Chondrocyte (in vitro differentiated cells): Measurements from ENCODE around the gene SLC35B2. TPM values are rescaled to one million over a fixed set of nuclear protein-coding genes. Genes with fewer than 3 reads are reported as not detected.

Experiments used
- DNase-seq: peaks from one replicate; pipeline ENCODE4 v3.0.0; 2021; ENCODE audit warnings: mixed read lengths, low spot score
- H3K27ac Mint-ChIP-seq: one replicate; pipeline ENCODE4 v1.8.0; 2021; ENCODE audit warnings: mild to moderate bottlenecking, moderate library complexity, mixed read lengths; ENCODE audit not compliant: unreplicated experiment
- H3K27me3 Mint-ChIP-seq: 2 replicates; pipeline ENCODE4 v1.8.0; 2021; ENCODE audit warnings: low read depth, mixed read lengths
- H3K36me3 Mint-ChIP-seq: 2 replicates; pipeline ENCODE4 v1.8.0; 2021; ENCODE audit warnings: low read depth, mixed read lengths
- H3K4me1 Mint-ChIP-seq: 2 replicates; pipeline ENCODE4 v1.8.0; 2021; ENCODE audit warnings: low read depth, mild to moderate bottlenecking, mixed read lengths
- H3K4me3 Mint-ChIP-seq: one replicate; pipeline ENCODE4 v1.8.0; 2021; ENCODE audit warnings: mild to moderate bottlenecking, moderate library complexity, mixed read lengths; ENCODE audit not compliant: unreplicated experiment
- H3K9me3 Mint-ChIP-seq: 2 replicates; pipeline ENCODE4 v1.8.0; 2021; ENCODE audit warnings: low read depth, mixed read lengths
- CTCF ChIP-seq: fragments of 200-600 bp; sonication (generic); IDR thresholded peaks from 2 replicates; pipeline ENCODE4 v1.5.0; 2021; ENCODE audit warnings: antibody characterized with exemption, mild to moderate bottlenecking, moderate library complexity
- total RNA-seq: library from RNA; stranded (reverse); gene quantifications from 3 replicates; pipeline ENCODE4 v1.2.1, GENCODE V29; 2021

Gene SLC35B2
- total RNA-seq, 1 donor from 2014 or later, result 71.5 TPM

- Mint-ChIP-seq H3K4me3 (no peak overlapping the region), H3K27me3 (no peaks in the 10 kb centered on the region), H3K27ac (no peak overlapping the region), H3K36me3 (no peaks in the 10 kb centered on the region), H3K9me3 (no peaks in the 10 kb centered on the region), H3K4me1 (peaks cover 26% of the 10 kb centered on the region)
- DNase-seq, result no peak
- TF ChIP-seq CTCF, result no peak
These were observed 43.0 kb downstream of the SLC35B2 start for GRCh38 chr6:44214307-44214706.

GRCh38 chr6:44211284-44211683 is 46.0 kb downstream of the SLC35B2 start:
- Mint-ChIP-seq H3K4me3 (no peak overlapping the region), H3K9me3 (no peaks in the 10 kb centered on the region), H3K27ac (no peak overlapping the region), H3K36me3 (no peaks in the 10 kb centered on the region), H3K4me1 (no peaks in the 10 kb centered on the region), H3K27me3 (no peaks in the 10 kb centered on the region)
- DNase-seq, result no peak
- no peak for TF ChIP-seq CTCF

GRCh38 chr6:44207966-44208365 is 49.4 kb downstream of the SLC35B2 start:
- H3K36me3 Mint-ChIP-seq, result no peaks in the 10 kb centered on the region
- H3K4me1 Mint-ChIP-seq, result peaks cover 6% of the 10 kb centered on the region
- no peak overlapping the region for H3K4me3 Mint-ChIP-seq
- TF ChIP-seq CTCF, result no peak
- no peak overlapping the region for H3K27ac Mint-ChIP-seq
- no peaks in the 10 kb centered on the region for H3K9me3 Mint-ChIP-seq
- DNase-seq, result no peak
- no peaks in the 10 kb centered on the region for H3K27me3 Mint-ChIP-seq

Other genes with a start within 250 kb of the SLC35B2 start
- gene MRPL14, start 130.1 kb downstream of the SLC35B2 start, total RNA-seq, result 35.1 to 38.7 TPM (median 35.5 TPM) in 3 replicates
- 36.2 to 40.7 TPM (median 40.3 TPM) in 3 replicates for gene TMEM63B, start 130.0 kb downstream of the SLC35B2 start, total RNA-seq
- 0.07 TPM in 1 of 3 replicates, not detected in the others for gene CAPN11, start 98.7 kb downstream of the SLC35B2 start, total RNA-seq
- gene MYMX, start 40.6 kb downstream of the SLC35B2 start, total RNA-seq, result not detected in 3 replicates
- gene SLC29A1, start 33.9 kb downstream of the SLC35B2 start, total RNA-seq, result 161 to 231 TPM (median 221 TPM) in 3 replicates
- gene HSP90AB1, start 10.4 kb downstream of the SLC35B2 start, total RNA-seq, result 508 to 805 TPM (median 512 TPM) in 3 replicates
- gene NFKBIE, start 8.0 kb upstream of the SLC35B2 start, total RNA-seq, result 3.0 to 7.0 TPM (median 6.2 TPM) in 3 replicates
- 0.05 TPM in 1 of 3 replicates, not detected in the others for gene TMEM151B, start 12.9 kb upstream of the SLC35B2 start, total RNA-seq
- 7.9 to 14.9 TPM (median 8.6 TPM) in 3 replicates for gene AARS2, start 55.8 kb upstream of the SLC35B2 start, total RNA-seq
- gene SPATS1, start 85.1 kb upstream of the SLC35B2 start, total RNA-seq, result not detected in 3 replicates
- 18.4 to 23.2 TPM (median 19.0 TPM) in 3 replicates for gene CDC5L, start 130.2 kb upstream of the SLC35B2 start, total RNA-seq